ENCODE data around the gene SLC4A8. TPM values are rescaled to one million over a fixed set of nuclear protein-coding genes. Genes with fewer than 3 reads are reported as not detected.

The SLC4A8 gene
- 2.6 and 7.2 TPM in 2 replicates for total RNA-seq

DNA sequence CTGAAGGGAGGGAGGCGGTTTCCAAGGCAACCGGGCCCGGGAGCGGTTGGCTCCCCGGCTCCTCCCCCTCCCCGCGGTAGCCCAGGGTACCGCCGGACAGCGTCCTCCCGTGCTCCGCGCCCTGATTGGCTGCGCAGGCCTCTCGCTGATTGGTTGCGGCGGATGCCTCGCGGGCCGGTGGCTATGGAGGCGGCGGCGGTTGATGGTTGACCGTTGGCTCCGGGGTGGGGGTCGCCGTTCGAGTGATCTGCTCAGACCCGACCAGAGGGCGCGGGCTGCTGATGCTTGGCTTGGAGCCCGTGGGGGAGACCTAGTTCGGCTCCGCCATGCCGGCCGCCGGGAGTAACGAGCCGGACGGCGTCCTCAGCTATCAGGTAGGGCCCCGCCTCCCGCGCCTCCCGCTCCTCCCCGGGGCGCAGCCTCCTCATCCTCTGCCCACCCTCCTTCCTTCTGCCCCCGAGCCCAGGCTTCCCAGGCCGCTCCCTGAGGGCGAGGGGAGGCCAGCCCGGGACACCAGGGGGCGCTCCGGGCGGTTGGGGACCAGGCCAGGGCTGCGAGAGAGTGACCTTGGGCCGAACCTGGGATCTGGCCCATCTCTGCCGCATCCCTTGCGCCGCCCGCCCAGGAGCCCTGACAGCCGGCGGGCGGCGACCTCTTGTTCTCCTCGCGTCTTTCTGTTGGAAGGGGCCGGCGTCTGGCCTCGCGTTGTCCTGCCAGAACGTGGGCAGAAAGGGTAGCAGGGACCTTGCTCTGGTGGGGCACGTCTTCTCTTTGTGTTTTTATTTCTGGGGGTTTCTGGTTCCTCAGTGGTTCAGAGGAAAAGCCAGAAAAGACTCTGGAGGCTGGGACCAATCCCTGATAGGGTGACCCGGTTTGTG lies at the start of gene SLC4A8:
Gene SLC4A8, plus strand, starts transcription at position 170 of the 878 bp plus-strand sequence. Its CDS starts 157 bp downstream, at position 327.

DNA sequence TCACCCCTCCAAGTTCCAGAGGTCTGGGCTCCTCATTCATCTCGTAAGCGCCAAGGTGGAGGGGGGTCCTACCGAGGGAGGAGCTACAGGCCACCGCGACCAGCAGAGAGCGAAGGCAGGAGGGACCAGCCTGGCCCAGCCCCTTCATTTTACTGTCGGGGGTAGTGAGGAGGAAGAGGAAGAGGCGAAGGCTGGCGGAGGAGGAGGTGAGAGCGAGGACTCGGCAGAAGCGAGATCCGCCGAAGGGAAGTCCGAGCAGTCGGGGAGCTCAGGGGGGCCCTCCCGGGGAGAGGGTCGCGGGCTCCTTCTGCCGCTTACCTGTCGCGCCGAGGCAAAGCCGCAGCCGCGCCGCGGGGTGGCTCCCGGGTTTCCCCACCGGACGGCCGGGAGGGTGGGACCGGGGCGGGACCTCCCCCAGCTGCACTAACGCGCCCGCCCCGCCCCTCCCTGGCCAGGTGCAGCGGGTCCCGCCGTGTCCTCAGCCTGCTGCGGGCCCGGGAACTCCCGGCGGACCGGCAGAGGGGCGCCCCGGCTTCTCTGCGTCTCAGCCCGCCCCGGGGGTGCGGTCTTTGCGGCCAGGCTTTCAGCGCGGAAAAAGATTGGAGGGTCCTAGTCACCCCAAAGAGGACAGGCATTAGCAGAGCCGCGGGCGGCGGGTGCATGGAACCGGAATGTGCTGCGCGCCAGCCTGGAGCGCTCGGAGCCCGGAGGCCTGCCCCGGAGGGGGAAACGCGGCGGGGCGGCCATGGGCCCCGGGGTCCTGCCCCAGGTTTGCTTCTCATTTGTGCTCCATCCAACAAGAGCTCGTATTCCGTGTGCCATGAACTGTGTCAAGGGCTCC lies 33.1 kb upstream of the SLC4A8 start, which contains the start of gene GALNT6:
Gene GALNT6, minus strand, starts transcription at position 124 of the 841 bp plus-strand sequence. CDS start 11,625 bp downstream, outside the sequence.

Other genes with a start within 250 kb of the SLC4A8 start
- 2.2 and 2.7 TPM in 2 replicates for gene POU6F1, start 206.8 kb upstream of the SLC4A8 start, total RNA-seq
- 38.4 and 43.6 TPM in 2 replicates for gene DAZAP2, start 186.0 kb upstream of the SLC4A8 start, total RNA-seq
- 10.2 and 13.8 TPM in 2 replicates for gene SMAGP, start 154.4 kb upstream of the SLC4A8 start, total RNA-seq
- gene BIN2, start 100.7 kb upstream of the SLC4A8 start, total RNA-seq, result not detected in 2 replicates
- not detected in 2 replicates for gene CELA1, start 78.2 kb upstream of the SLC4A8 start, total RNA-seq
- gene GALNT6, start 33.4 kb upstream of the SLC4A8 start, total RNA-seq, result 37.9 and 52.3 TPM in 2 replicates
- 39.5 and 45.0 TPM in 2 replicates for gene SCN8A, start 166.4 kb downstream of the SLC4A8 start, total RNA-seq

Data from uterine smooth muscle cell (primary cell).